Natural killer cell (primary cell): ENCODE measurements around the gene CAPN13. TPM values are rescaled to one million over a fixed set of nuclear protein-coding genes. Genes with fewer than 3 reads are reported as not detected.

ENCODE experiments used
- ATAC-seq, 3 donors: fragments of 150-1000 bp in 2 of 3; fragments of 200-7000 bp in 1 of 3; cut with Tn5 transposase; 1 replicate in 1 of 3; 2 replicates in 2 of 3; pipeline ENCODE4 v1.10.0; 2021; ENCODE audit warnings: mild to moderate bottlenecking in 2 of 3, moderate library complexity in 2 of 3
- DNase-seq, 2 donors: peaks; one replicate each; pipeline versions ENCODE4 v3.0.0 to v3.0.0-alpha.2; 2013 to 2021; ENCODE audit warnings: mixed read lengths in 1 of 2
- H3K27ac ChIP-seq: one replicate; pipeline ENCODE4 v1.5.1; 2013; ENCODE audit warnings: mild to moderate bottlenecking, low read length
- H3K27me3 ChIP-seq: one replicate; pipeline ENCODE4 v1.6.1; 2013; ENCODE audit warnings: low read length; ENCODE audit not compliant: control insufficient read depth, insufficient read depth
- H3K36me3 ChIP-seq: one replicate; pipeline ENCODE4 v1.6.1; 2013; ENCODE audit warnings: low read length; ENCODE audit not compliant: control insufficient read depth, insufficient read depth
- H3K4me1 ChIP-seq: one replicate; pipeline ENCODE4 v1.6.1; 2013; ENCODE audit warnings: low read length; ENCODE audit not compliant: control insufficient read depth, insufficient read depth
- H3K4me3 ChIP-seq: one replicate; pipeline ENCODE4 v1.5.1; 2013; ENCODE audit warnings: low read length
- H3K9me3 ChIP-seq: one replicate; pipeline ENCODE4 v1.6.1; 2013; ENCODE audit warnings: low read length; ENCODE audit not compliant: control insufficient read depth, insufficient read depth
- H3K27ac Mint-ChIP-seq, 2 donors: one replicate each; pipeline ENCODE4 v1.8.0; 2022; ENCODE audit warnings: mild to moderate bottlenecking in 2 of 2, mixed read lengths in 2 of 2, moderate library complexity in 1 of 2
- H3K27me3 Mint-ChIP-seq, 2 donors: one replicate each; pipeline ENCODE4 v1.8.0; 2022; ENCODE audit warnings: low read depth in 2 of 2, mixed read lengths in 2 of 2
- H3K36me3 Mint-ChIP-seq: one replicate; pipeline ENCODE4 v1.8.0; 2022; ENCODE audit warnings: mixed read lengths
- H3K4me1 Mint-ChIP-seq, 2 donors: one replicate each; pipeline ENCODE4 v1.8.0; 2022; ENCODE audit warnings: mixed read lengths in 2 of 2
- H3K4me3 Mint-ChIP-seq: one replicate; pipeline ENCODE4 v1.8.0; 2022; ENCODE audit warnings: mild to moderate bottlenecking, moderate library complexity, mixed read lengths
- H3K9me3 Mint-ChIP-seq, 2 donors: one replicate each; pipeline ENCODE4 v1.8.0; 2022; ENCODE audit warnings: mixed read lengths in 2 of 2
- CTCF ChIP-seq: fragments of 200-600 bp; IDR thresholded peaks from one replicate; pipeline ENCODE4 v1.8.0; 2022; ENCODE audit warnings: antibody characterized with exemption
- WGBS: methylation state at CpG from one replicate; pipeline ENCODE4 v1.1.7; 2013; ENCODE audit warnings: missing lambda C conversion rate; ENCODE audit not compliant: insufficient coverage; 5-methylcytosine and 5-hydroxymethylcytosine counted together
- intact Hi-C: fragments of 100-400 bp; cut with micrococcal nuclease; formaldehyde crosslinking; loops from one replicate; pipeline ENCODE4 v1.14.2; 2022
- total RNA-seq, 4 donors: library from RNA; stranded (reverse); fragments of 120-200 nt in 1 of 4; gene quantifications; one replicate each; pipeline versions ENCODE4 v1.2.3 to v1.2.4, GENCODE V29; 2013 to 2022

The CAPN13 gene
- total RNA-seq, 3 donors from 2014 or later (not counting 1 experiment from before 2014, with no cell fraction given): not detected

DNA sequence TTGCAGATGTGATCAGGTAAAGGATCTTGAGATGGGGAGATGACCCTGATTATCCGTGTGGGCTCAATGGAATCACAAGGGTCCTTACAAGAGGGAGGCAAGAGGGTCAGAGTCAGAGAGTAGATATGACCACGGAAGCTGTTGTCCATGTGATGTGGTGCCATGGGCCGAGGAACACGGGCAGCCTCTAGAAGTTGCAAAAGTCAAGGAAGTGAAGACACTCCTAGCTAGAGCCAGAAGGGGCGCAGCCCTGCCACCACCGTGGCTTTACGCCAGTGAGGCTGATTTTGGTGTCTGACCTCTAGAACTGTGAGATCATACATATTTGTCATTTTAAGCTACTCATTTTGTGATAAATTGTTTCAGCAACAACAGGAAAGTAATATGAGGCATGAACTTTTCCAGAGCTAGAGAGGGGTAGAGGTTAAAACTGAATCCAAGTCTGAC, 114.4 kb downstream of the CAPN13 start:
- WGBS: 87% methylated on average over 7 of the region's 7 CpGs
- H3K27me3 ChIP-seq: no peaks in the 10 kb centered on the region
- Mint-ChIP-seq H3K27me3 (peaks cover 16 to 17% of the 10 kb centered on the region in 2 donors), H3K27ac (no peak overlapping the region), H3K36me3 (no peaks in the 10 kb centered on the region), H3K9me3 (no peaks in the 10 kb centered on the region), H3K4me3 (no peak overlapping the region), H3K4me1 (peaks cover 0 to 8% of the 10 kb centered on the region in 2 donors)
- ATAC-seq (peak in 1 of 3 donors; percentile 37), DNase-seq (no peak)
- intact Hi-C loops: no loop called here
- H3K4me1 ChIP-seq: no peaks in the 10 kb centered on the region
- no peak for TF ChIP-seq CTCF
- no peak overlapping the region for H3K27ac ChIP-seq
- H3K9me3 ChIP-seq: no peaks in the 10 kb centered on the region
- no peaks in the 10 kb centered on the region for H3K36me3 ChIP-seq
- H3K4me3 ChIP-seq: no peak overlapping the region

DNA sequence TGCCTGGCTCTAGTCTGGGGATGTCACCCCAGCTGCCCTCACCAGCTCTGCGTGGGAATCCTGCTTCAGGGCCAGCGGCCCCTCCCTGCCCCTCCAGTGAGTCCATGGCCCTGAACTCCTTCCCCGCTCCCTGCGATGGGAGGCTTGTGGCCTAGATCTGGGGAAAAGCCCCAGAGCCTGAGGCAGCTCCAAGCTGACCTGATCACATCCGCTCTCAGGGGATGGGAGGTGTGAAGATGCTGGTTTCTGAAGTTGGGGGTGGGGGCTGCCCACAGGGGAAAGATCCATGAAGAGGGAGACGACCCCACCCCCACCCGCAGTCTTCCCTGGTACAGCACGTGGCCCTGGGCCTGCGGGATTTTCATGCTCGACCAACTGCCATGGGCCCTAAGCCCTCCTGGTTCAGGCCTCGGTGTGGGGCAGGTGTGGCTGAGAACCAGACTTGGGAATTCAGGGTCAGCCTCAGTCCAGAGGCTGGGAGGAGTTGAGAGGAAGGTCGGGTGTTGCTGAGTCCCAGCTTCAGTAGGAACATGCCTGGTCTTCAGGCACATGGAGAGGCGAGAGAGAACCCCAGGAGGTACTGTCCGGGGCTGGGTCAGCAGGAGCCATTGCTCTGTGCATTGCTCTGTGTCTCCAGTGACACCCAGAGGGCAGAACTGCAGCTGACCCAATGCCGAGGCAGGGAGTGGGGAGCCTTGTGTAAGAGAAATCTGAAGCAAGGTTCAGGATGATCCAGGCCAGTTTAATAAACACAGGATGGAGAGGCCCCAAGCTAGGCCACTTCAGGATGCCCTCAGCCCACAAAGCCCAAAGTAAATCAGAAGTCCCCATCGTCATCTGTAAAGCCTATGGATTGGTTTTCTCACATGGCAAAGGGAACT, 115.1 kb downstream of the CAPN13 start:
- H3K4me1 ChIP-seq: no peaks in the 10 kb centered on the region
- Mint-ChIP-seq H3K36me3 (no peaks in the 10 kb centered on the region), H3K4me1 (peaks cover 0 to 8% of the 10 kb centered on the region in 2 donors), H3K27me3 (peaks cover 16 to 17% of the 10 kb centered on the region in 2 donors), H3K4me3 (no peak overlapping the region), H3K27ac (no peak overlapping the region), H3K9me3 (no peaks in the 10 kb centered on the region)
- H3K27ac ChIP-seq: no peak overlapping the region
- H3K36me3 ChIP-seq: no peaks in the 10 kb centered on the region
- ATAC-seq (no peak), DNase-seq (no peak)
- no peaks in the 10 kb centered on the region for H3K9me3 ChIP-seq
- intact Hi-C loops: no loop called here
- H3K4me3 ChIP-seq: no peak overlapping the region
- TF ChIP-seq CTCF: no peak
- H3K27me3 ChIP-seq: no peaks in the 10 kb centered on the region
- WGBS: 89% methylated on average over 16 of the region's 16 CpGs

- no peaks in the 10 kb centered on the region for H3K9me3 ChIP-seq
- TF ChIP-seq CTCF: no peak
- WGBS: 89% methylated on average over 7 of the region's 7 CpGs
- Mint-ChIP-seq H3K36me3 (no peaks in the 10 kb centered on the region), H3K27ac (no peak overlapping the region), H3K27me3 (peaks cover 15 to 16% of the 10 kb centered on the region in 2 donors), H3K4me3 (no peak overlapping the region), H3K9me3 (no peaks in the 10 kb centered on the region), H3K4me1 (peaks cover 0 to 8% of the 10 kb centered on the region in 2 donors)
- no peaks in the 10 kb centered on the region for H3K4me1 ChIP-seq
- DNase-seq: no peak
- ATAC-seq: no peak
- intact Hi-C loops: no loop called here
- no peaks in the 10 kb centered on the region for H3K27me3 ChIP-seq
- H3K36me3 ChIP-seq: no peaks in the 10 kb centered on the region
- H3K4me3 ChIP-seq: no peak overlapping the region
- H3K27ac ChIP-seq: no peak overlapping the region
Measured at GRCh38 chr2:30691091-30691947, 115.9 kb downstream of the CAPN13 start.
